ENCODE measurements around the gene ASTN1.

DNA sequence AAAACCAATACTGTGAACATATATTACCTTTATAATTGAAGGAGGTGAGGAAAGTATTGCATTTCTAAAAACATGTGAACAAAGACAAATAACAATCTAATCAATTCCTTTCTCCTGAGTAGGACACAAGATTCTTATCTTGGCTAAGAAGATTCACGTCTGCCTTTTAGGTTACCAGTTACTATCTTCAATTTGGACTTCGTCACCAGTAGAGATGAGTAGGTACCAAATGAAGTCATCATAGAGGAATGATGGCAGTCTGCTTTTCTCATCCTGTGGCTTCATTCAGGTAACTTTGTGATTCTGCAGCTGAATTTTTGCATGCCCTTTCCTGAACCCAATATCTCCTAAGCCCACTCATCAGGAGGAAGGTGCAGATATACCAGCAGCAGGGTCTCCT is 32.4 kb downstream of the ASTN1 start:
- TF ChIP-seq, protein P1, sequence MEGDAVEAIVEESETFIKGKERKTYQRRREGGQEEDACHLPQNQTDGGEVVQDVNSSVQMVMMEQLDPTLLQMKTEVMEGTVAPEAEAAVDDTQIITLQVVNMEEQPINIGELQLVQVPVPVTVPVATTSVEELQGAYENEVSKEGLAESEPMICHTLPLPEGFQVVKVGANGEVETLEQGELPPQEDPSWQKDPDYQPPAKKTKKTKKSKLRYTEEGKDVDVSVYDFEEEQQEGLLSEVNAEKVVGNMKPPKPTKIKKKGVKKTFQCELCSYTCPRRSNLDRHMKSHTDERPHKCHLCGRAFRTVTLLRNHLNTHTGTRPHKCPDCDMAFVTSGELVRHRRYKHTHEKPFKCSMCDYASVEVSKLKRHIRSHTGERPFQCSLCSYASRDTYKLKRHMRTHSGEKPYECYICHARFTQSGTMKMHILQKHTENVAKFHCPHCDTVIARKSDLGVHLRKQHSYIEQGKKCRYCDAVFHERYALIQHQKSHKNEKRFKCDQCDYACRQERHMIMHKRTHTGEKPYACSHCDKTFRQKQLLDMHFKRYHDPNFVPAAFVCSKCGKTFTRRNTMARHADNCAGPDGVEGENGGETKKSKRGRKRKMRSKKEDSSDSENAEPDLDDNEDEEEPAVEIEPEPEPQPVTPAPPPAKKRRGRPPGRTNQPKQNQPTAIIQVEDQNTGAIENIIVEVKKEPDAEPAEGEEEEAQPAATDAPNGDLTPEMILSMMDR (conservative IDR thresholded peaks at IDR 0.05; ENCODE audit: low read depth, low read length): no peak
- TF ChIP-seq EZH2 (IDR thresholded peaks at IDR 0.05; ENCODE audit: low read length, unreplicated experiment): no peak
